Activated naive CD4-positive, alpha-beta T cell treated with anti-CD3 and anti-CD28 coated beads for 36 hours (primary cell): ENCODE measurements around the gene LZTFL1. TPM values are rescaled to one million over a fixed set of nuclear protein-coding genes. Genes with fewer than 3 reads are reported as not detected.

Source experiments
- CTCF ChIA-PET: fragments of 350-600 bp; sonication (Branson Sonifier 250); formaldehyde crosslinking; loops from one replicate; lab custom pipeline; 2021; ENCODE audit warnings: antibody characterized with exemption; lab: Charles Lee
- DNase-seq: peaks from one replicate; pipeline ENCODE4 v3.0.0-alpha.2; 2020
- H3K27ac Mint-ChIP-seq: one replicate; pipeline ENCODE4 v1.8.0; 2021; ENCODE audit warnings: mild to moderate bottlenecking, mixed read lengths
- H3K27me3 Mint-ChIP-seq: one replicate; pipeline ENCODE4 v1.8.0; 2021; ENCODE audit warnings: low read depth, mixed read lengths
- H3K36me3 Mint-ChIP-seq: one replicate; pipeline ENCODE4 v1.8.0; 2021; ENCODE audit warnings: low read depth, mixed read lengths
- H3K4me1 Mint-ChIP-seq: one replicate; pipeline ENCODE4 v1.8.0; 2021; ENCODE audit warnings: low read depth, mixed read lengths
- H3K4me3 Mint-ChIP-seq: one replicate; pipeline ENCODE4 v1.8.0; 2021; ENCODE audit warnings: mild to moderate bottlenecking, moderate library complexity, mixed read lengths
- H3K9me3 Mint-ChIP-seq: one replicate; pipeline ENCODE4 v1.8.0; 2021; ENCODE audit warnings: mixed read lengths
- intact Hi-C: fragments of 100-400 bp; cut with micrococcal nuclease; formaldehyde crosslinking; loops from one replicate; pipeline ENCODE4 v1.15.1; 2023
- total RNA-seq, 2 experiments: library from RNA; stranded (reverse); gene quantifications; one replicate each; pipeline ENCODE4 v1.2.3, GENCODE V29; 2021

Gene LZTFL1
- total RNA-seq, 2 experiments from 2014 or later, result 3.6 to 4.1 TPM

DNA sequence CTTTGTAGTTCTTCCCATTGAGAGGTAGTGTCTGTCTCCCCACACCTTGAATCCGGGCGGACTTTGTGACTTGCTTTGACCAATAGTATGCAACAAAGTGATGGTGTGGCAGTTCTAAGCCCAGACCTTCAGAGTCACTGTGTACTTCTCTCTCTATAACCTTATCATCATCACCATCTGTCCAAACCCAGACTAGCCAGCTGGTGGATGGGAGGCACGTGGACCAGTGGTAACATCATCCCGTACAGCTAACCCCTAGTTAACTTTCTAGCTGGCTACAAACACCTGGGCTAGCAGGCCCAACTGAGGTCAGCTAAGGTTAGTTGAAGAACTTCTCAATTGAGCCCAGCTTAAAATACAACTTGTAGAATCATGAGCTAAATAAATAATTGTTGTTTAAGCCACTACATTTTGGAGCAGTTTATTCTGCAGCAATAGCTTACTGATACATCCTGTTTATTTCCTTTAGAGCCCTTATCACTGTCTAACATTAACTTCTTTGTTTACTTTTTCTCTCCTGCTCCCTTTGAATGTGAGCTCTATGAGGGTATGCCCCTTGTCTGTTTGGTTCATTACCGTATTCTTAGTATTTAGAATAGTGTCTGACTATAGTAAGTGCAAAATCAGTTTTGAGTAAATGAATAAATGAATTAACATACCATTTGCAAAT, 32.9 kb upstream of the LZTFL1 start:
- H3K36me3 Mint-ChIP-seq, result no peaks in the 10 kb centered on the region
- peaks cover 4% of the 10 kb centered on the region for H3K9me3 Mint-ChIP-seq
- H3K27ac Mint-ChIP-seq, result no peak overlapping the region
- H3K4me3 Mint-ChIP-seq, result no peak overlapping the region
- CTCF ChIA-PET, result no interaction called here
- DNase-seq, result no peak
- peaks cover 32% of the 10 kb centered on the region for H3K27me3 Mint-ChIP-seq
- intact Hi-C loops, result no loop called here
- H3K4me1 Mint-ChIP-seq, result peaks cover 8% of the 10 kb centered on the region

DNA sequence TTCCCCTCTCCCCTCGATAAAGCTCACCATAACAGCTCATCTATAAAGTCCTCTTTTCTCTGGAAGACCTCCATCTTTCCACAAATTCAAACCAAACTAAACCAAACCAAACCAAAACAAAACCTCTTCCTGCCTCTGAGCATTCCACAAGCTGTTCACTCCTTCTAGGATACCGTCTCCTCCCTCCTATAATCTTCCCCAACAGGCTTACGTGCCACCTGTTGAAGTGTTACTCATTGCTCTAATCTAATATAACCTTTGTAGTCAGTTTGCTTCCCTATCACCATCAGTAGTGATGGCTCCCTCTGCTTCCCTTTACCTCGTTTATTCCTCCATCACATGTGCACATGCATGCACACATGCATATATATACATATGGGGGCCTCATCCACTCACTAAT, 31.7 kb upstream of the LZTFL1 start:
- no peaks in the 10 kb centered on the region for H3K36me3 Mint-ChIP-seq
- peaks cover 18% of the 10 kb centered on the region for H3K4me1 Mint-ChIP-seq
- CTCF ChIA-PET, result interaction anchor here (1.2 kb wide), 1 partner anchor 131 kb away, joined by 3 read pairs; no protein-coding TSS in a partner anchor
- intact Hi-C loops, result no loop called here
- peaks cover 40% of the 10 kb centered on the region for H3K27me3 Mint-ChIP-seq
- peaks cover 4% of the 10 kb centered on the region for H3K9me3 Mint-ChIP-seq
- H3K4me3 Mint-ChIP-seq, result no peak overlapping the region
- no peak for DNase-seq
- no peak overlapping the region for H3K27ac Mint-ChIP-seq

DNA sequence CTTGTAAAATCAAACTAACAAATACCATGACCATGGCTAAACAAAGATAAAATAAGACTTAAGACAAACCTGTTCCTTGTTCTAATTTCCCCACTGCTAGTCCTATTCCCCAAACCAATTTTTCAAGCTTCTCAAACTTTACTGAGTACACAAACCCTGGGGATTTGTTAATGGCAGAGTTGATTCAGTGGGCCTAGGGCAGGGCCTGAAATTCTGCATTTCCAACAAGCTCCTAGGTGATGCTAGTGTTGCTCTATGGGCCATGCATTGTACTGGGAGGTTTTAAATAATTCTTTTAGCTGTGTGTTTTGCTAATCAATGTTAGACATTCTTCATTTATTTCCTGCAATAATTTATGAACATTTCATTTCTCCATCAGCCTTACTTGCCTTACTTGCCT, 31.1 kb upstream of the LZTFL1 start:
- intact Hi-C loops, result no loop called here
- Mint-ChIP-seq H3K4me3 (no peak overlapping the region), H3K27me3 (peaks cover 40% of the 10 kb centered on the region), H3K27ac (no peak overlapping the region), H3K36me3 (no peaks in the 10 kb centered on the region), H3K9me3 (peaks cover 4% of the 10 kb centered on the region), H3K4me1 (peaks cover 18% of the 10 kb centered on the region)
- CTCF ChIA-PET, result interaction anchor here (1.2 kb wide), 1 partner anchor 132 kb away, joined by 3 read pairs; no protein-coding TSS in a partner anchor
- DNase-seq, result no peak

DNA sequence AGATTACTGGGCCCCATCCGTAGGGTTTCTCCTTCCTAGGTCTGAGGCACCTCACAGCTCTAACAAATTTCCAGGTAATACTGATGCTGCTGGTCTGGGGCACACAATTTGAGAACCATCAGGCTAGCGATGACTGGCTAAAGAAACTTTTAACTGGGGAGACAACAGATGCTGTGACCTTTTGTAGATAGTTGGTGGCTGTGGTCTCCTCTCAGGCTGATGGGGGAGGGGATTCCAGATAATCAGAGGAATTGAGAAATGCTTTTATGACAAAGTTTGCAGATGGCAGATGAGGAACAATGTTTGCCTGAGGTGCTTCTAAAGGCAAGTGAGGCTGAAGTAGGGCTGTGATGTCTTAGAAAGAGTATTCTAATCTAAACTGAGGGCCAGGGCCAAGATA, 30.6 kb upstream of the LZTFL1 start:
- Mint-ChIP-seq H3K27ac (no peak overlapping the region), H3K27me3 (peaks cover 40% of the 10 kb centered on the region)

DNA sequence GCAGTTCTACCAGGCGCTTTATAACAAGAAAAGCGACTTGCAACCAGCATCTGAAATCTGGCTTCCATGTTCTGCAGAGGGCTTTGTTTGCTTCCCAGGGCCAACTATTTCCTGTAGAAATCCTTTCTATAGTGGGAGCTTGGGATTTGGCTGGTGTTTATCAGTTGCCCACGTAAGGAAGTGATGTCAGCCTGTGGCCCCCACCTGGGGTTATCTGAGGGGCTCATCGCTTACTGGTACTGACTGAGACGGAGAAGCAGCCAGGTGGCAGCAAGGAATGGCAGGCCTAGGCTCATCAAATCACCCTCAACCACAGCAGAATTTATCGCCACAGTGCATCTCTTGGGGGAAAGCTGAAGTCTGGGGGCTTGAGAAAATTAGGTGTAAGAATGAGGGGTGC, 29.9 kb upstream of the LZTFL1 start:
- no peaks in the 10 kb centered on the region for H3K36me3 Mint-ChIP-seq
- no peak for DNase-seq
- H3K4me3 Mint-ChIP-seq, result no peak overlapping the region
- CTCF ChIA-PET, result no interaction called here
- peaks cover 18% of the 10 kb centered on the region for H3K4me1 Mint-ChIP-seq
- intact Hi-C loops, result no loop called here
- H3K9me3 Mint-ChIP-seq, result peaks cover 4% of the 10 kb centered on the region
- peaks cover 44% of the 10 kb centered on the region for H3K27me3 Mint-ChIP-seq
- no peak overlapping the region for H3K27ac Mint-ChIP-seq

More for the DNA sequence above, 30.6 kb upstream of the LZTFL1 start:
- intact Hi-C loops, result no loop called here
- no peak overlapping the region for H3K4me3 Mint-ChIP-seq
- DNase-seq, result no peak
- CTCF ChIA-PET, result interaction anchor here (1.2 kb wide), 1 partner anchor 132 kb away, joined by 3 read pairs; no protein-coding TSS in a partner anchor
- no peaks in the 10 kb centered on the region for H3K36me3 Mint-ChIP-seq
- H3K4me1 Mint-ChIP-seq, result peaks cover 18% of the 10 kb centered on the region
- peaks cover 4% of the 10 kb centered on the region for H3K9me3 Mint-ChIP-seq

DNA sequence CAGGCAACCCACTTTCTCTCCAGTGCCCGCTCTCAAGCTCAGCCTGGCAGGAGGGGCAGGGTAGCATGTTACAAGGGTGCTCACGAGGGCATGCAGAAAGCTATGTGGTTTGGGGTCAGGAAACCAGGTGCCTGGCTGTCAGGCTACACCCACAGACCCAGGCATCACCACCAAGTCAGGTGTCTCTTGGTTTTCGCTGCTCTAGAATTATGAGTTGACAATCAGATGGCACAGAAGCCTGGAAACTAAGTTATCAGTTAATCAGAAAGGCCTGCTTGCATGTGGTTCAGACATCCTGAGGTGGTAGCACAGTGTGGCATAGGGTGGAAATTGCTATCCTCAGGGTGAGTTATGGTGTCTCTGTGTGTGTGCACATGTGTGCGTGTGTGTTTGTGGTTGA, 28.2 kb upstream of the LZTFL1 start:
- Mint-ChIP-seq H3K27me3 (peaks cover 52% of the 10 kb centered on the region), H3K36me3 (no peaks in the 10 kb centered on the region), H3K9me3 (peaks cover 4% of the 10 kb centered on the region), H3K4me1 (peaks cover 25% of the 10 kb centered on the region), H3K4me3 (no peak overlapping the region), H3K27ac (no peak overlapping the region)
- peak; percentile 42 for DNase-seq
- intact Hi-C loops, result no loop called here
- CTCF ChIA-PET, result no interaction called here

DNA sequence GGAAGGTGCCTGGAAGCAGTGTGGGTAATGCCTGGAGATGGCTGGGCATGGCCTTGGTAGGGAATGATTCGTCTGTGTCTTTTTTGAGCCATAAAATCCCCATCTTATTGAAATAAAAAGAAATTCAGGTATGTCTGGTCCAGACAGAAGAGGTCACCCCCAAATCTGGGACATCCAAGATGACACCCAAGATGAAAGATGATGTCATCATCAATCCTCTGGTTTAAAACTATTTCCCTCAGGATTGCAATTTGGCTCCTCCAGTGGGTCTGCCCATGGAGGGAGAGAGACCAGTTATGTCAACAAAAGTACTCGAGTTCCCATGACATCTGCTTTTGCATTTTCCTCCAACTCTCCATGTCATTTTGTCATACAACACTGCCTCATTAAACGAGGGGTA, 27.7 kb upstream of the LZTFL1 start:
- no peak for DNase-seq
- peaks cover 4% of the 10 kb centered on the region for H3K9me3 Mint-ChIP-seq
- H3K4me1 Mint-ChIP-seq, result peaks cover 30% of the 10 kb centered on the region
- intact Hi-C loops, result no loop called here
- no peaks in the 10 kb centered on the region for H3K36me3 Mint-ChIP-seq
- no peak overlapping the region for H3K27ac Mint-ChIP-seq
- peaks cover 55% of the 10 kb centered on the region for H3K27me3 Mint-ChIP-seq
- H3K4me3 Mint-ChIP-seq, result no peak overlapping the region
- CTCF ChIA-PET, result no interaction called here

DNA sequence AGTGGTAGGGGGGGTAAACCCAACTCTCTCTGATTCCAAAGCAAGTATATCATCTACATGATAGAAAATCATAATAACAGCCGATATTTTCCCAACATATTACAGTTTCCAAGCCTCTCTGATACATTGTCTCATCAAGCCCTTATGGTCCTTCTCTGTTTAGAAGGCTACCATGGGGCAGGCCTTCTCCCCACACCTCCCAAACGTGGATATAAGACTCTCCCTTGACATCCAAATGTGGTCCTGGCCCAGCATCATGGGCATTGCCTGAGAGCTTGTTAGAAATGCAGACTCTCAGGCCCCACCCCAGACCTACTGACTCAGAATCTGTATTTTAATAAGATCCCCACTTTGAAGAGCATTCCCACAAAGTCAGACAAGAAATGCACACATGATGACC, 26.7 kb upstream of the LZTFL1 start:
- Mint-ChIP-seq H3K27me3 (peaks cover 55% of the 10 kb centered on the region), H3K4me3 (no peak overlapping the region), H3K27ac (no peak overlapping the region), H3K36me3 (no peaks in the 10 kb centered on the region), H3K4me1 (peaks cover 31% of the 10 kb centered on the region), H3K9me3 (peaks cover 5% of the 10 kb centered on the region)
- intact Hi-C loops, result no loop called here
- CTCF ChIA-PET, result no interaction called here
- no peak for DNase-seq

DNA sequence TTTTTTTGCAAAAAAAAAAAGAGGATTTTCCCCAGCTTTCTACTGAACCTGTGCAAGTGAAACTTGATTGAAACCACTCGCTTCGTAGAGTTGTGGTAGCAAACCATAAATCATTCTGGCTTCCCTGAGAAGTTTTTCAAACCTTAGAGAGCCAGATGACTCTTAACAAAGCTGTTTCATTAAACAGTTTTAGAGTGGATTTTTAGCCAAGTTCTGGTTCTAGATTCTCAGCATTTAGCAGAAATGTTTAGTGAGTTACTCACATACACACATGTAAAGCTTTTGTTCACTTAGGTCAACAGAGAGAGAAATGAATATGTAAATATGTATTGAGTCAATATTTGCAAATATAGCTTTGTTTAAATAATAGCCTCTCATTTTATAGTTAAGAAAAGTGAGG, 26.3 kb upstream of the LZTFL1 start:
- Mint-ChIP-seq H3K9me3 (peaks cover 7% of the 10 kb centered on the region), H3K27ac (no peak overlapping the region), H3K4me3 (no peak overlapping the region), H3K27me3 (peaks cover 57% of the 10 kb centered on the region), H3K36me3 (peaks cover 4% of the 10 kb centered on the region), H3K4me1 (peaks cover 31% of the 10 kb centered on the region)
- CTCF ChIA-PET, result no interaction called here
- DNase-seq, result no peak
- intact Hi-C loops, result no loop called here

DNA sequence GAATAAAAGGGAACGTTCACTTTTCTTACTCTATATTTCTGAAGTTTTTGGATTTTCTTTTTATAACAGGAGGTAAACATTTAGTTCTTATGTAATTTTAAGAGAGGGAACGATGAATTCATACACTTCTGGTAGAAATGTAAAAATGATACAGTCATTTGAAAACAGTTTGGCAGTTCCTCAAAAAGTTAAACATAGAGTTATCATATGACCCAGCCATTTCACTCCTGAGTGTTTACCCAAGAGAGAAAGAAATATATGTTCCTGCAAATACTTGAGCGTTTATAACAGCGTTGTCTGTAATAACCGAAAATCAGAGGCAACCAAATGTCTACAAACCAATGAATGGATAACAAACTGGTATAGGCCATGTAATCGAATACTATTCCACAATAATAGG, 23.6 kb upstream of the LZTFL1 start:
- DNase-seq, result no peak
- intact Hi-C loops, result no loop called here
- Mint-ChIP-seq H3K27me3 (peaks cover 58% of the 10 kb centered on the region), H3K9me3 (peaks cover 7% of the 10 kb centered on the region), H3K4me3 (no peak overlapping the region), H3K27ac (no peak overlapping the region), H3K4me1 (peaks cover 46% of the 10 kb centered on the region), H3K36me3 (peaks cover 7% of the 10 kb centered on the region)
- CTCF ChIA-PET, result interaction anchor here (1.0 to 1.4 kb wide), 2 partner anchors 18 to 57 kb away, joined by 3 to 4 read pairs; no protein-coding TSS in a partner anchor

DNA sequence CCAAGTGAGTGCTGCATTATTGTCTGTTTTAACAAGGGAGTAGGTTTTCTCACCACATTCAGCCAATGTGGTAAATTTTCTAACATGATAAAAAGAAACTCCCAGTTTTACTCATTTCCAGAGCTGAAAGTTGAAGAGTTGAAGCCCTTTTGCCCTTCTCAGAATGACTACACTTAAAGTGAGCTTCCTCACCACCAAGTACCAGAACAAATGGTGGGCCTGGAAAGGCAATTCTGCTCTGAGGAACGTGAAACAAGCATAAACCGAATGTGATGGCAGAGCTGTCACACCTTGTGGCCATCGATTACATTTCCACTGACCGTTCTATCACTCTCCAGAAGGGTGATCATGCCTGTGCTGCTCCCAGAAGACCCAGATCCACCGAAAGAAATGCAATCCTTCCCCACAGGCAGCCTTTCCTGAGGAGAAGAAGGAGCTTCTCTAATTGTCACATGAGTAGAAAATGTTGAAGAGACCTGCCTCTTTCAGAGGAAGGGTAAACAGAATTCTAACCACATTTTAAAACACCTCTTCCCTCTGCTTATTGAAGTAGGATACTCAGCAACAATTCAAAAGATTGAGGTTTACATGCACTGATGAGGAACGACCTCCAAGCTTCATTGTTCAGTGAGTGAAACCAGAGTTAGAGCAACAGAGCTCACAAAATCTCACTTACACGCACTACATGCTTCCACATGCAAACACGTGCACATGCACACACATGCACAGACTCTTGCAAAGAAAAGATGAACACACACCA, 23.0 kb upstream of the LZTFL1 start:
- Mint-ChIP-seq H3K27ac (no peak overlapping the region), H3K9me3 (peaks cover 7% of the 10 kb centered on the region), H3K4me1 (peaks cover 44% of the 10 kb centered on the region), H3K4me3 (no peak overlapping the region), H3K36me3 (peaks cover 7% of the 10 kb centered on the region), H3K27me3 (peaks cover 53% of the 10 kb centered on the region)
- peak; percentile 48 for DNase-seq
- intact Hi-C loops, result loop anchor here (5.0 kb wide), 3 partner anchors 173 to 502 kb away; no protein-coding TSS in a partner anchor
- CTCF ChIA-PET, result interaction anchor here (1.0 to 1.4 kb wide), 2 partner anchors 18 to 58 kb away, joined by 3 to 4 read pairs; no protein-coding TSS in a partner anchor

DNA sequence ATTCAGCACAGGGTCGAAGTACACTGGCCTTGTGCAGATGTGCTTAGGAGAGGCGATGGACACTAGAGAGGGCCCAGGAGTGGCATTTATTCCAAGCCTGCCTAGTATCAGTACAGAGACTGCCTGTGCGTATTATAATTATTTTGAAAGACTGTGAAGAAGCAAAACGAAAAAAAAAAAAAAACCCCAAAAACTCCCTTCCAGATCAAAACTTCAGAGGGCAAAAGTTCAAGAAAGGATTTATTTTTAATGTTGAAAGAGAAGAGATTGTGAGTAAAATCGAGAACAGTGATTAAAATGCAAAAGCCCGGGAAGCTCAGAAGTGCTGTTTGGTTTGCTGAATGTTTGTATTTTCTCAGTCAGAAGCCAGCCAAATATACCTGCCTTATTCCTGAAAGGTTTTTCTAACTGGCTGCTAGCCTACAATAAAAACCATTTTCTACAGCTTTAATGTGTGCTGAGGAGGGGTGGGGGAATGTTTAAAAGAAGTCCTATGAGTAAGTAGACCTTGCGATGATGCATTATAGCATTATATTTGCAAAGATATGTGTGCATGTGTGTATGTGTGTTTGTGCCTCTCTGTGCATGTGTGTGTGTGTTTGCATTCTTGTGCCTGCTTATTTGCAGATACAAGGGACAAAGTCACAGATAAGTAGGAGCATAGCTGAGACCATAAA, 19.3 kb upstream of the LZTFL1 start:
- intact Hi-C loops, result loop anchor here (1.0 to 5.0 kb wide), 10 partner anchors 20 to 506 kb away; partner anchors contain the start of gene CXCR6
- no peak overlapping the region for H3K27ac Mint-ChIP-seq

More for the DNA sequence above, 19.3 kb upstream of the LZTFL1 start:
- Mint-ChIP-seq H3K4me3 (no peak overlapping the region), H3K4me1 (peaks cover 39% of the 10 kb centered on the region), H3K27me3 (peaks cover 50% of the 10 kb centered on the region), H3K9me3 (peaks cover 11% of the 10 kb centered on the region), H3K36me3 (peaks cover 9% of the 10 kb centered on the region)
- CTCF ChIA-PET, result interaction anchor here (0.9 kb wide), 1 partner anchor 206 kb away, joined by 3 read pairs; no protein-coding TSS in a partner anchor
- DNase-seq, result peak; percentile 13
